H1 (cell line): ENCODE data around the gene RERE. TPM values are rescaled to one million over a fixed set of nuclear protein-coding genes. Genes with fewer than 3 reads are reported as not detected.
A peak's percentile ranks its signal among the peaks of the same experiment; 100 is the strongest.

Experiments used
- CTCF ChIA-PET: fragments of 300-600 bp; sonication (Branson Sonifier 250); formaldehyde crosslinking; loops from one replicate; lab custom pipeline; 2021; ENCODE audit not compliant: partially characterized antibody; lab: Charles Lee
- POLR2A ChIA-PET: fragments of 300-600 bp; sonication (Branson Sonifier 250); formaldehyde crosslinking; loops from one replicate; lab custom pipeline; 2021; ENCODE audit warnings: inconsistent platforms; ENCODE audit not compliant: partially characterized antibody; lab: Charles Lee
- DNase-seq, 2 experiments: peaks; one replicate each; pipeline versions ENCODE4 v3.0.0 to v3.0.0-alpha.2; 2010 to 2022; ENCODE audit warnings: low spot score in 2 of 2, low read depth in 1 of 2, mixed read lengths in 1 of 2
- FAIRE-seq: peaks from 2 replicates; lab custom pipeline; 2011; peaks lifted over from hg19 to GRCh38; lab: Jason Lieb, UNC
- H2AFZ ChIP-seq: 2 replicates; pipeline ENCODE4 v1.8.1; 2012; ENCODE audit warnings: low read length, inconsistent platforms
- H2AK5ac ChIP-seq: 2 replicates; pipeline ENCODE4 v1.6.1; 2013; ENCODE audit warnings: low read depth, low read length
- H2BK120ac ChIP-seq: replicated peaks from 2 replicates; pipeline ENCODE3; 2013; ENCODE audit warnings: low read depth, low read length, inconsistent platforms
- H2BK12ac ChIP-seq: 2 replicates; pipeline ENCODE4 v1.6.1; 2013; ENCODE audit warnings: low read depth, low read length
- H2BK15ac ChIP-seq: 2 replicates; pipeline ENCODE4 v1.6.1; 2013; ENCODE audit warnings: low read length
- H2BK20ac ChIP-seq: 2 replicates; pipeline ENCODE4 v1.6.1; 2013; ENCODE audit warnings: low read length
- H2BK5ac ChIP-seq: 2 replicates; pipeline ENCODE4 v1.6.1; 2013; ENCODE audit warnings: low read depth, low read length
- H3K14ac ChIP-seq: 2 replicates; pipeline ENCODE4 v1.6.1; 2013; ENCODE audit warnings: inconsistent platforms; ENCODE audit not compliant: insufficient read length
- H3K18ac ChIP-seq: 2 replicates; pipeline ENCODE4 v1.6.1; 2013; ENCODE audit warnings: low read length; ENCODE audit errors: extremely low read depth
- H3K23ac ChIP-seq: 2 replicates; pipeline ENCODE4 v1.6.1; 2013; ENCODE audit warnings: inconsistent platforms; ENCODE audit not compliant: insufficient read length
- H3K23me2 ChIP-seq: 2 replicates; pipeline ENCODE4 v1.6.1; 2013; ENCODE audit warnings: low read depth, low read length
- H3K27ac ChIP-seq: 2 replicates; pipeline ENCODE4 v1.6.1; 2011; ENCODE audit warnings: low read depth, low read length, inconsistent platforms
- H3K27me3 ChIP-seq, 4 experiments: replicated peaks in 1 of 4; 1 replicate in 1 of 4; 2 replicates in 3 of 4; pipeline versions ENCODE4 v1.6.1 to v1.8.1; 2011 to 2013; ENCODE audit warnings: low read length in 3 of 4, mild to moderate bottlenecking in 3 of 4, inconsistent platforms in 2 of 4, mixed read lengths in 2 of 4, moderate library complexity in 1 of 4; ENCODE audit not compliant: control insufficient read depth in 3 of 4, insufficient read depth in 3 of 4; ENCODE audit errors: extremely low read depth in 1 of 4
- H3K36me3 ChIP-seq, 4 experiments: 2 replicates each; pipeline versions ENCODE4 v1.6.1 to v1.8.1; 2011 to 2013; ENCODE audit warnings: mild to moderate bottlenecking in 4 of 4, low read length in 3 of 4, moderate library complexity in 2 of 4, control low read depth in 1 of 4, inconsistent platforms in 1 of 4; ENCODE audit not compliant: insufficient read depth in 4 of 4, control insufficient read depth in 2 of 4
- H3K4ac ChIP-seq: replicated peaks from 2 replicates; pipeline ENCODE3; 2013; ENCODE audit warnings: low read length, low read depth, mixed read lengths, inconsistent platforms; ENCODE audit not compliant: insufficient read length
- H3K4me1 ChIP-seq, 4 experiments: replicated peaks in 1 of 4; 1 replicate in 1 of 4; 2 replicates in 3 of 4; pipeline versions ENCODE4 v1.6.1 to v1.8.1; 2011 to 2013; ENCODE audit warnings: low read length in 3 of 4, inconsistent platforms in 2 of 4, mixed read lengths in 1 of 4; ENCODE audit not compliant: insufficient read depth in 4 of 4, control insufficient read depth in 3 of 4
- H3K4me2 ChIP-seq, 2 experiments: 2 replicates each; pipeline versions ENCODE4 v1.6.1 to v1.8.1; 2011 to 2013; ENCODE audit warnings: low read depth in 2 of 2, low read length in 2 of 2, control low read depth in 1 of 2, inconsistent platforms in 1 of 2, mild to moderate bottlenecking in 1 of 2; ENCODE audit not compliant: insufficient read depth in 1 of 2
- H3K4me3 ChIP-seq, 4 experiments: fragments of 200-600, 300-600 bp in 1 of 4; sonication (generic), shearing (Covaris generic), sonication (Bioruptor Twin) in 1 of 4; 2 replicates each; pipeline versions ENCODE4 v1.5.1 to v1.8.1; 2011 to 2016; ENCODE audit warnings: low read length in 4 of 4, low read depth in 3 of 4, control low read depth in 2 of 4, inconsistent platforms in 2 of 4, mild to moderate bottlenecking in 2 of 4, mixed read lengths in 1 of 4, moderate library complexity in 1 of 4; ENCODE audit not compliant: insufficient read depth in 2 of 4; ENCODE audit errors: extremely low read depth in 1 of 4
- H3K56ac ChIP-seq: replicated peaks from 2 replicates; pipeline ENCODE3; 2013; ENCODE audit warnings: low read depth, mild to moderate bottlenecking, mixed read lengths, low read length, inconsistent platforms; ENCODE audit not compliant: insufficient read length
- H3K79me1 ChIP-seq: 2 replicates; pipeline ENCODE4 v1.6.1; 2013; ENCODE audit warnings: low read depth, low read length, control low read depth
- H3K79me2 ChIP-seq, 2 experiments: 2 replicates each; pipeline versions ENCODE4 v1.6.1 to v1.8.1; 2012 to 2013; ENCODE audit warnings: low read length in 2 of 2, mild to moderate bottlenecking in 2 of 2, inconsistent platforms in 1 of 2; ENCODE audit not compliant: insufficient read depth in 2 of 2, control insufficient read depth in 1 of 2
- H3K9ac ChIP-seq, 4 experiments: replicated peaks in 1 of 4; 1 replicate in 1 of 4; 2 replicates in 3 of 4; pipeline versions ENCODE4 v1.6.1 to v1.8.1; 2011 to 2013; ENCODE audit warnings: low read depth in 3 of 4, low read length in 3 of 4, control low read depth in 2 of 4, mild to moderate bottlenecking in 2 of 4, moderate library complexity in 2 of 4, inconsistent platforms in 1 of 4; ENCODE audit errors: extremely low read depth in 1 of 4
- H3K9me3 ChIP-seq, 2 experiments: 2 replicates each; pipeline versions ENCODE4 v1.6.1 to v1.8.1; 2012 to 2013; ENCODE audit warnings: mild to moderate bottlenecking in 2 of 2, moderate library complexity in 2 of 2, control low read depth in 1 of 2, inconsistent platforms in 1 of 2, low read depth in 1 of 2, low read length in 1 of 2, mixed read lengths in 1 of 2; ENCODE audit not compliant: insufficient read depth in 2 of 2
- H4K20me1 ChIP-seq, 2 experiments: replicated peaks in 1 of 2; 2 replicates each; pipeline versions ENCODE3 to v1.8.1; 2011 to 2013; ENCODE audit warnings: inconsistent platforms in 2 of 2, low read length in 2 of 2, mild to moderate bottlenecking in 1 of 2; ENCODE audit not compliant: insufficient read depth in 2 of 2, control insufficient read depth in 1 of 2
- H4K5ac ChIP-seq: 2 replicates; pipeline ENCODE4 v1.6.1; 2013; ENCODE audit warnings: low read length, low read depth, mixed read lengths, inconsistent platforms; ENCODE audit not compliant: insufficient read length
- H4K8ac ChIP-seq: 2 replicates; pipeline ENCODE4 v1.8.0; 2013; ENCODE audit warnings: mild to moderate bottlenecking, moderate library complexity, low read length, inconsistent platforms; ENCODE audit not compliant: insufficient read depth; ENCODE audit errors: extremely low read depth
- H4K91ac ChIP-seq: replicated peaks from 2 replicates; pipeline ENCODE3; 2013; ENCODE audit warnings: low read length, mixed read lengths, inconsistent platforms; ENCODE audit not compliant: insufficient read length
- BACH1 ChIP-seq: IDR thresholded peaks from 2 replicates; pipeline ENCODE4 v1.6.1; 2012; ENCODE audit warnings: low read length, improper control_type of control experiment
- EZH2 ChIP-seq: fragments of 200-600 bp; sonication (generic); IDR thresholded peaks from 2 replicates; pipeline ENCODE4 v1.7.1; 2012; ENCODE audit warnings: low read depth, mild to moderate bottlenecking, moderate library complexity, low read length, inconsistent platforms; ENCODE audit not compliant: severe bottlenecking
- PHF8 ChIP-seq: fragments of 200-600 bp; sonication (generic); conservative IDR thresholded peaks from 2 replicates; pipeline ENCODE4 v1.7.1; 2012; ENCODE audit warnings: low read depth, mild to moderate bottlenecking, inconsistent platforms, low read length, moderate library complexity
- SIRT6 ChIP-seq: IDR thresholded peaks from one replicate; pipeline ENCODE4 v1.7.1; 2012; ENCODE audit warnings: low read length, inconsistent platforms
- SUZ12 ChIP-seq: fragments of 200-600 bp; sonication (generic); IDR thresholded peaks from 2 replicates; pipeline ENCODE4 v1.6.1; 2012; ENCODE audit warnings: mild to moderate bottlenecking, inconsistent platforms, low read length, moderate library complexity, mixed read lengths
- USF2 ChIP-seq: IDR thresholded peaks from 2 replicates; pipeline ENCODE4 v1.6.1; 2011; ENCODE audit warnings: low read length, improper control_type of control experiment
- ZNF274 ChIP-seq: IDR thresholded peaks from 2 replicates; pipeline ENCODE4 v1.7.0; 2012; ENCODE audit warnings: low read length, borderline replicate concordance; ENCODE audit errors: extremely low read depth
- WGBS, 2 experiments: shearing (Covaris generic) in 1 of 2; methylation state at CpG; one replicate each; pipeline versions ENCODE4 v1.1.6 to v1.1.7; 2013 to 2015; ENCODE audit warnings: low lambda C conversion rate in 2 of 2, mixed read lengths in 2 of 2, inconsistent platforms in 1 of 2, low coverage in 1 of 2, missing lambda C conversion rate in 1 of 2; ENCODE audit not compliant: insufficient replicate concordance in 2 of 2, insufficient coverage in 1 of 2, insufficient read length in 1 of 2; ENCODE audit errors: extremely low coverage in 1 of 2, missing lambda C conversion rate in 1 of 2; 5-methylcytosine and 5-hydroxymethylcytosine counted together
- polyA plus RNA-seq, 7 experiments: library from polyadenylated mRNA; depleted of rRNA in 3 of 7; stranded (reverse) in 5 of 7; unstranded in 2 of 7; fragments of >200 nt in 5 of 7; fragments of 200-250 nt in 2 of 7; gene quantifications; 1 replicate in 5 of 7; 2 replicates in 1 of 7; 4 replicates in 1 of 7; pipeline versions ENCODE4 v1.2.1 to v1.2.3, GENCODE V29; 2011 to 2013; ENCODE audit warnings: missing spikeins in 2 of 7, mixed read lengths in 2 of 7
- total RNA-seq: library from RNA; stranded (reverse); fragmentation: NEBNext Ultra II Directional; extraction: Animal tissue kit (Norgen Biotek cat#: 25700); gene quantifications from 2 replicates; pipeline ENCODE4 v1.2.1, GENCODE V29; 2021
- TF ChIP-seq, protein P1 (sequence below): IDR thresholded peaks from 2 replicates; pipeline ENCODE4 v1.6.1; 2011; ENCODE audit warnings: low read depth, mild to moderate bottlenecking, low read length; ENCODE audit not compliant: insufficient read depth

RERE gene
- total and polyA plus RNA-seq, 2 of the 8 experiments (the other 6 are each of a cell fraction or from before 2014, with no cell fraction given): 15.3 to 142 TPM

DNA sequence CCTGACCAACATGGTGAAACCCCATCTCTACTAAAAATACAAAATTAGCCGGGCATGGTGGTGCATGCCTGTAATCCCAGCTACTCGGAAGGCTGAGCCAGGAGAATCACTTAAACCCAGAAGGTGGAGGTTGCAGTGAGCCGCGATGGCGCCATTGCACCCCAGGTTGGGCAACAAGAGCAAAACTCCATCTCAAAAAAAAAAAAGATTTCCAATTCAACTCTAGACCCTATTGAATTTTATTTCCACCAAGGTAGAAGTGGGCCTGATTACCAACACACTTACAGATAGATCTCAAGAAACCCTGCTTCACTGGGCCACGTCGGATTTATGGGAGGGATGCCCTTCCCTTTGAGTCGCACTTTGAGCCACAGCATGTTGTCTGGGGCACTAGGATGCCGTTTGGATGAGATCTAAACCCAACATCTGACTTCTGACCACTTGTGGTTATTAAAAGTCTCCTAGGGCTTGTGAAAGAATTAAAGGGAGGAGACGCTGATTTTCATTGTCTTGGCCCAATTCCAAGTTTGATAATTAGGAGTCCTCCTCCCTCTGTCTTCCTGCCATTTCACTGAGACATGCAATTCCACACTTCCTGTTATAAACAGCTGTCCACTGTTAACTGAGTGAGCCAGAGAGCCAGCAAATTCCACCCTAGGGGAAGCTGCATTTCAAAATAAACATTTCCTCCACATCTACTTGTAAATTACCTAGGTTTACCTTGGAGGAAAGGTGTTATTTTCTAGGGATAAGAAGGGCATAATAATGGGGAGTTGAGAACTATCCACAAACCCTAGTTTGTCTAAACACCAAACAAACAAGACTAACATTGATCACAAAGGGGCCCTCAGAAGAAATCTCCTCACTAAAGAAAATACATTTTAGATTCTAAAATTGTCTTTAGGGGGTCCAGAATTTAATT is 5.2 kb upstream of the RERE start:
- H3K4me3 ChIP-seq: no peak overlapping the region
- H3K27ac ChIP-seq: no peak overlapping the region
- no peak overlapping the region for H3K23ac ChIP-seq
- H4K5ac ChIP-seq: no peak overlapping the region
- H2AK5ac ChIP-seq: no peak overlapping the region
- peaks cover 3% of the 10 kb centered on the region; the same call in 1 of the 2 replicates for H3K23me2 ChIP-seq
- peak overlapping the region; percentile 8 for H4K91ac ChIP-seq
- CTCF ChIA-PET: interaction anchor here (0.6 to 4.3 kb wide), 6 partner anchors 8 to 390 kb away, joined by 3 to 25 read pairs (median 7); no protein-coding TSS in a partner anchor
- H2BK12ac ChIP-seq: no peak overlapping the region
- no peak overlapping the region for H3K56ac ChIP-seq
- H3K36me3 ChIP-seq: no peaks in the 10 kb centered on the region
- H3K9me3 ChIP-seq: no peaks in the 10 kb centered on the region
- no peaks in the 10 kb centered on the region for H3K79me2 ChIP-seq
- peak overlapping the region; percentile 13 for H3K4ac ChIP-seq
- no peak for DNase-seq
- POLR2A ChIA-PET: interaction anchor here (0.6 to 1.8 kb wide), 4 partner anchors 9 to 473 kb away, joined by 3 to 4 read pairs (median 4); no protein-coding TSS in a partner anchor
- H3K4me2 ChIP-seq: no peak overlapping the region
- H3K4me1 ChIP-seq: peaks cover 0 to 4% (median 3%) of the 10 kb centered on the region in 4 experiments; a peak in 3 of 7 replicates
- no peaks in the 10 kb centered on the region for H3K27me3 ChIP-seq
- no peak overlapping the region for H3K14ac ChIP-seq
- 0 out of 2 replicates have a peak overlapping the region, but pooled peaks have one; percentile 8 for H2AFZ ChIP-seq
- H4K20me1 ChIP-seq: no peaks in the 10 kb centered on the region
- no peak overlapping the region for H4K8ac ChIP-seq
- no peak overlapping the region for H3K9ac ChIP-seq
- peak overlapping the region; percentile 85; the same call in 1 of the 2 replicates for H3K18ac ChIP-seq
- H2BK20ac ChIP-seq: peak overlapping the region; percentile 84; the same call in 1 of the 2 replicates
- no peak for FAIRE-seq
- H3K79me1 ChIP-seq: no peaks in the 10 kb centered on the region
- no peak overlapping the region for H2BK120ac ChIP-seq
- H2BK15ac ChIP-seq: peak overlapping the region; percentile 31; the same call in 1 of the 2 replicates
- no peak overlapping the region for H2BK5ac ChIP-seq
- 90% methylated on average over 10 of the region's 10 CpGs; no CpG with 5 or more reads in 1 of the 2 experiments for WGBS, 2 experiments
- TF ChIP-seq, protein P1, sequence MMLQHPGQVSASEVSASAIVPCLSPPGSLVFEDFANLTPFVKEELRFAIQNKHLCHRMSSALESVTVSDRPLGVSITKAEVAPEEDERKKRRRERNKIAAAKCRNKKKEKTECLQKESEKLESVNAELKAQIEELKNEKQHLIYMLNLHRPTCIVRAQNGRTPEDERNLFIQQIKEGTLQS: no peak
- TF ChIP-seq BACH1: no peak
- TF ChIP-seq PHF8: no peak
- no peak for TF ChIP-seq EZH2
- no peak for TF ChIP-seq USF2
- TF ChIP-seq SIRT6: no peak
- no peak for TF ChIP-seq SUZ12
- no peak for TF ChIP-seq ZNF274
